GM21619 (cell line): ENCODE results near the gene TRPV2.

Experiments
- ATAC-seq: cut with Tn5 transposase; IDR thresholded peaks from one replicate; pipeline ENCODE4 v1.9.1; 2021; ENCODE audit not compliant: unreplicated experiment

TRPV2 gene

DNA sequence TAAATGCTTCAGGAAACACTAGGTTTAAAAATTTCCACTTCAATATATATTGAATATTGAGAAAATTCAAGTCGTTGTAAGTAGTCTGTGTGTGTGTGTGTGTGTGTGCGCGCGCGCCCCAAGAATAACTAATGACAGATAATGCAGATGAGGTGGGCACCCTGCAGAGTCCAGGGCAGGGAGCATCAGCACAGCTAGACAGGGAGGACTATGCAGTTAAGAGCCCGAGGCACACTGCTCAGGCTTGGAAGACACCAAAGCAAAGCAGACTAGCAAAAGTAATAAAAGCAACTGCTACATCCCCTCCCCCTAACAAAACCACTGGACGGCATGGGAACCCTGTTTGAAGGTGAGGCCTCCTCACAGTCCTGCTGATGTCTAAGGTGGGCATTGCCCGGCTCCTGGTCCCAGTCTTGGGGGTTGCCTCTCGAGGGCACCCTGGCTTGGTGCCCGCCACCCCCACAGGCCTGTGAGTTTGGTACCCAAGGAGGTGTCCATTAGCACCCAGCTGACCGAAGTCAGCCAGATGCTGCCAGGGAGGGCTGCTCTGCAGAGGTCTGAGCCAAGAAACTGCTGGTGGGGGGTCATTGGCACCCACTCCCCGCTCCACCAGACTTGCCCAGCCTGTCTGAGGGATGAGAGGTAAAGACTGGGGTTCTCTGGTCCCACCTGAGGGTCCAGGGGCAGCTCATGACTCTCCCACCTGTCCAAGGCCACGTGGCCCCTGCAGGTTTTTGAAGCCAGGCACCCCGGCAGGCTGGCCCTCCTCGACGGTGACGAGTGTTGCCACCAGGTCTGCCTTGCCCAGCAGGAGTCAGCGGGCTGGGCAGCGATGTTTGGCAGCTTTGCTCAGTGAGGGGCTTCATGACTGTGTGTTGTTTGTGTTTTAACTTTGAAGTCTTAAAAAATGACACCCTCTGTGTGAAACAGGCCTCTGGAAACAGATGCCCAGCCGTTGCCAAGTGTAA is 58.0 kb downstream of the TRPV2 start:
- ATAC-seq, result no peak

DNA sequence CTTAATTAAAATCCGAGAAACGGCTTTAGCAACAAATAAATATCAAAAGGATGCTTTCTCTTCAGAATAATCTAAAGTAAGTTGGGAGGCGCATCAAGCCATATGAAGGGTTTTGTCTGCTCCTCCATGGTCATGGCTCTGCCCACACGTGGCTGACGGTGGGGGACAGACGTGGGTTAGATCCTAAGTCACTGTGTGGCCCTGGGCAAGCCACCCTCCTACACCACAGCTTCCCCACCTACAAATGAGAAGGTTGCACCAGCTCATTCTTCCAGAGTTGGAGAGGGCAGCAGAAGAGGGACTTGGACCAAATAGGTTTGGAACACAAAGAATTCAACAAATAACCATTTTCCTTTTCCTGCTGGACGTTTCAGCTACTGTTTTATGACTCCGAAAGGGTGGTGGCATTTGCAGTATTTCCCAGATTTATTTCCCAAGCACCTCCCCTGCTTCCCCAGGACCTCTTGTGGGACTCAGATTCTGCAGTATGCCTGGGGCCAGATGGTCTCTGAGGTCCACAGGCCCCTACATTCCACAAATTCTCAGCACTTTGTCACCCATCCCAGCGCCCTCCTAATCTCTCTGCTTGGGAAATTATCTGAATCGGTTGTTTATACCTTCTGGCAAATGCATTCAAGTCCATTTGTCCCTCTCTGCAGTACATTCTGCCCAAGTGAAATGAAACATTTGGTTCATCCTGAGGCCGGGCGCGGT is 58.8 kb downstream of the TRPV2 start:
- ATAC-seq, result no peak

DNA sequence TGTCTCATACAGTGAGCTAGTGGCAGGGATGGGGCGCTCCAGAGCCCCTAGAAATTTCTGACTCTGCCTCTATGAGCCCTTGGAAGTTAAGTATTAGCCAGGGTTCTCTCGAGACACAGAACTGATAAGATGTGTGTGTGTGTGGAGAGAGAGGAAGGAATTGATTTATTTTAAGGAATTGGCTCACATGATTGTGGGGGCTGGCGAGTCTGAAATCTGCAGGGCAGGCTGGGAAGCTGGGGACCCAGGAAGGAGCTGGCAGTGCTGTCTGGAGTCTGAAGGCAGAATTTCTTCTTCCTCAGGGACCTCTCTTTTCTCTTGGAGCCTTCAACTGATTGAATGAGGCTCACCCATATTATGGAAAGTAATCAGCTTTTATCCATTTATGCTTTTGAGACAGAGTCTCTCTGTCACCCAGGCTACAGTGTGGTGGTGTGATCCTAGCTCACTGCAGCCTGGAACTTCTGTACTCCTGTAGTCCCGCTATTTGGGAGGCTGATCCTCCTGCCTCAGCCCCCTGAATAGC is 59.9 kb downstream of the TRPV2 start:
- ATAC-seq, result no peak

DNA sequence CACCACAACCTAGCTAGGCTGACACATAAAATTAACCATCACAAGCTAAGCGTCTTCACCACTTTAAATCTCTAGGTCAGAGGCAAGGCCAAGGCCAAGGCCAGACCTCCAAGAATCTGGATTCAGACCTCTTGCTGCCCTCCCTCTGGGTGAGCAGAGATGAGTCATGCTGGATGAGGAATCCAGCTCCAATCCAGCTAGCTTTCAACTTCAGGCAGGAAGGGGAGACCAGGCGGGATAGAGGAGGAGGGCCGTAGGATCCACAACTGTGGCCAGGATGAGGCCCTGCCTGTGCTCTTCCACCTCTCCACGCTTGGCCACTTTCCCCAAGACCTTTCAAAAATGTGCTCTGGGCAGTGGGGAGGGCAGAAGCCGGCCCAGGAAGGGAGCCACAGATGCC is 61.9 kb downstream of the TRPV2 start:
- ATAC-seq, result no peak

DNA sequence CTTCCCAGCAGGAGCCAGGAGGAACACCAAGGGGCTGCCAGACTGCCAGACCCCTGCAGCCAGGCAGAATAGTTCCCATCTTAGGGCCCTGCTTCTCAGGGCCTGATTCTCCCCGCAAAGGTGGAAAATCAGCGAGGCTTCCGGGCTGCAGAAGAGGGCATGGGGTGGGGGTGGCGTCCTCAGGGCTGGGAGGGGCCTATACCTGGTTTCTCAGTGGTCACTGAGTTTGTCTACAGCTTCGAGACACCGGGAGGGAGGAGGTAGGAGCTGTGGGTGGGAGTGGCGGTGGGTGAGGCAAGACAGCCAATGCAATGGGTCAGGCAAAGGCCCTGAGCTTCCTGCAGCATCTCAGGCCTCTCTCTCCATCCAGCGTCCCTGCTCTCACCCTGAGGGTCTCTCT is 62.3 kb downstream of the TRPV2 start:
- no peak for ATAC-seq

DNA sequence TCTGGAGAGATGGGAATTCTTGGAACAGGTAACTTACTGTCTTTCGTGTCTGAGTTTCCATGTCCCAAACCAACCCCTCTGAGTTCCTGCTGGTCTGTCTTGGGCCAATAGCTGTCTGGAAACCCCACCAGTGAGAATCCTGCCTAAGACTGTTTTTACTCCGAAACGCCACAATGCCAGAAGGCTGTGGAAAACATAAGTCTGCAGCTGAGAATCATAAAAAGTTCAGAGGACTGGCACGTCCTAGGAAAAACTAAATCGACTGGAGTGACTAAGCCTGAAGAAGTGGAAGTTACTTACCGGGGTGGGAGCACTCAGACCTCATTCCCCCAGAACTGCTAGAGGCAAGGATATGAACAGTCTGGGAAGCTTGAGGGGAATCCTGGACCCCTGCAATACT is 63.3 kb downstream of the TRPV2 start:
- no peak for ATAC-seq

DNA sequence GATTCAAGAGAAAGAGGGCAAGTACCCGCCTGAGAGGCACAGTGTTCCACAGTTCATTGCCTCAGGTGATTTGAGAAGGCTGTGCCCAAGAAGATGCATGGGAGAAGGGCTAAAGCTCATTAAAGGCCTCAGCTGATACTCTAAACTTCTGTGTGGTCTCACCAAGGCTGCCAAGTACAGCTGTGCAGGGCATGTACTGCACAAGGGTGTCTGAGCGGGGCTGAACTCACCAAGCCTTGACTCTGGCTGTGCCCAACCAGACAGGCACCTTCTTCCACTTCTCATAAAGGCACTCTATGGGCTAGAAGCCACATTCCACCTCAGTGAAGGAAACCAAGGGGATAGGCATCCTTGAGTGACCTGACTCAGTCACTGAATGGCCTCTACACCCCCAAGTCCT is 63.9 kb downstream of the TRPV2 start:
- no peak for ATAC-seq

DNA sequence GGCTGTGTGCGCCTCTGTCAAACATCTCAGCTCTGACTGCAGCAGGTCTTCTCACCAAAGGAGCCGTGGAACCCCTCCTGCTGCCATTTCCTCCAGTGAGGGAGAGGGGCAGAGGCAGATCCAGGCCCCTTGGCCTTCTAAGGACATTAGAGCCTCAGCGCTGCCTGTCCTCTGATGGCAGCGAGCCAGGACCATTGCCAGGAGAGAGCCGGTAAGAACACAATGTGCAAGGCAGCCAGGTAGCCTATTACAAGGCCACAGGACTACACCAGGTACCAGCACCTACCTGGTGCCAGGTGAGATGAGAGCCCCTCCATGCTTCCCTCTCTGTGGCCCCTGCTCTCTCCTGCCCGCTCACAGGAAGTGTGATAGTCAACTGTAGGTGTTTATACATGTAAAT is 65.6 kb downstream of the TRPV2 start:
- no peak for ATAC-seq

DNA sequence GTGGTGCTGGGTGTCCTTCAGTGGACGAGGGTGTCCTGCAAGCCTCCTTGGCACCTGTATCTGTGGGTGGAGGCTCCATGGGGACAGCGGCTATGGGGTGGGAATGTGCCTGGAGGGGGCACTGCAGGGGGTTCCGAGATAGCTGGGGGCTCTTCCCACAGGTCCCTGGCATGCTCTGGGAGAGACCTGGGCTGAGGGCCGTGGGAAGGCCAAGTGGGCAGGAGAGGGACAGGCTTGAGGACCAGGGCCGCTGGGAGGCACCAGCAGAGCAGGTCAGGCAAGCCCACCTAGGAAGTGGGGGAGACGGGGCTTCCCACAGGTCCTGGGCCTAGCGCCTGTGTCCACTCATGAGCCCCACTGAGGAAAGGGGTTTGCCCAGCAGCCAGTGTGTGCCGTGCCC is 66.9 kb downstream of the TRPV2 start:
- ATAC-seq, result no peak

DNA sequence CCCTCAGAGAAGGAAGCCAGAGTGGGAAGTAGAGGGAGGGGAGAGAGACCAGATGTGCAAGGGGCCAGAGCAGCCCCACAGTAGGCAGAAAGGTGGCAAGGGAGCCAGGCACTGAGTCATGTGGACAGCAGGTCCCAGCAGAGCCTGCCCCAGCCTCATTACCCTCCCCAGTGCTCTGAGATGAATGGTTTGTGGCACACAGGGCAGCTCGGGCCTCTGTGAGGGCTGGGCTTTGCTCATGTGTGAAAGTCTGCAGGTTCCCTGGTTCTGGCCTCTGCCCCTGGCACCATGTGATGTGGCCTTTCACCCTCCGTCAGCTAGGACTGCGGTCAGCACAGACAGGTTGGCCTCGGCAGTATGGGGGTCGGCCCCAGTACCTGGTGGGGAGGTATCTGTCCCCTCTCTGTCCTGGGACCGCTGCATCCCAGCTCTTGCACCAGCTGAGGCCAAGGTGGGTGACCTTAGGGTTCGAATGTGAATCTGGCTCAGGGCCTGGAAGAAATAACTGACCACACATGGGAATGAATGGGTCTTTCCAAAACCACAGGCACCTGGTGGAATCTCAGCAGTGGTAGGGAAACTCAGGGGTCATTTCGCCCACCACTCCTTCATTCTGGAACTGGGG is 67.8 kb downstream of the TRPV2 start:
- no peak for ATAC-seq

DNA sequence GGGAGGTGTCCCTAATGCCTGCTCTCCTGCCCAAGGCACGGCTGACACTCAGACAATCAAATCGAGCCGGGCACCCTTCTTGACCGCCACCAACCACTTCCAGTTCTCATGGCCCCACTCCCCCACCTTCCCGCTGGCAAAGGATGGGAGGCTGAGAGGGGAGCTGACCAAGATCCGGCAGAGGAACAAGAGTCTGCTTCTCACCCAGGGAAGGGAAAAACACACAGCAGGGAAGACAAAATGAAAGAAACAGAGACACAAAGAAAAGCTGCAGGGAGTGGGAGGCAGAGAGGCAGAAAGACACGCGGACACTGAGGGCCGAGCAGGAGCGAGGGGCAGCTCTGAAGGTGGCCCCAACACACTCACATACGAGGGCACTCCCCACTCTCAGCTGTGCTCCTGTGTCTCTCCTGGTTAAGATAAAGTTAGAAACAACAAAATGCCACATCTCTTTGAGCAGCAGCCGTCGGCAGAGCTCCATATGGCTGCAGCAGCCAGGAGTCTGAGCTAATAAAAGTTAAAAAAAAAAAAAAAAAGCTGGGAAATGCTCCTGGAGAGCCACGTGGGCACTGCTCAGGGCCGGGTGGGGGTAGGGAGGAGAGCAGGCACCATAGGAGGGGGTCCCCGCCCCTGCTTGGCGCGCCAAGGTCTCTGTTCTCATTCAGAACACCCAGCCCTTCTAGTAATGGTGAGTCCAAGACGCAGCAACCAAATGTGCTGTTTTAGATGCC is 69.2 kb downstream of the TRPV2 start:
- ATAC-seq, result no peak
